Spleen (tissue), 11 donors: ENCODE data around the gene REG1B. TPM values are rescaled to one million over a fixed set of nuclear protein-coding genes. Genes with fewer than 3 reads are reported as not detected.

Experiments used
- DNase-seq: peaks from one replicate; pipeline ENCODE4 v3.0.0-alpha.2; 2020
- H3K27ac ChIP-seq, 8 donors: fragments of 200-600 bp; sonication (generic) in 7 of 8; 1 replicate in 4 of 8; 2 replicates in 4 of 8; pipeline versions ENCODE4 v1.5.0 to v1.8.0; 2016 to 2021; ENCODE audit warnings: inconsistent platforms in 4 of 8, mild to moderate bottlenecking in 4 of 8, moderate library complexity in 1 of 8
- H3K27me3 ChIP-seq, 7 donors: fragments of 200-600 bp; sonication (generic) in 6 of 7; replicated peaks in 1 of 7; 1 replicate in 4 of 7; 2 replicates in 3 of 7; pipeline versions ENCODE4 v1.5.0 to v1.8.0; 2016 to 2021; ENCODE audit warnings: inconsistent platforms in 3 of 7, mild to moderate bottlenecking in 1 of 7
- H3K36me3 ChIP-seq, 6 donors: fragments of 200-600 bp; sonication (generic) in 5 of 6; 1 replicate in 4 of 6; 2 replicates in 2 of 6; pipeline versions ENCODE4 v1.5.0 to v1.8.0; 2016 to 2021; ENCODE audit warnings: inconsistent platforms in 2 of 6
- H3K4me1 ChIP-seq, 6 donors: fragments of 200-600 bp; sonication (generic) in 5 of 6; 1 replicate in 3 of 6; 2 replicates in 3 of 6; pipeline versions ENCODE4 v1.5.0 to v1.8.0; 2016 to 2021; ENCODE audit warnings: inconsistent platforms in 3 of 6
- H3K4me3 ChIP-seq, 8 donors: fragments of 200-600 bp; sonication (generic) in 7 of 8; 1 replicate in 4 of 8; 2 replicates in 4 of 8; pipeline versions ENCODE4 v1.5.0 to v1.8.0; 2016 to 2021; ENCODE audit warnings: inconsistent platforms in 4 of 8, mild to moderate bottlenecking in 4 of 8, moderate library complexity in 2 of 8
- H3K9me3 ChIP-seq, 8 donors: fragments of 200-600 bp; sonication (generic) in 7 of 8; 1 replicate in 4 of 8; 2 replicates in 4 of 8; pipeline versions ENCODE4 v1.5.0 to v1.8.0; 2016 to 2021; ENCODE audit warnings: inconsistent platforms in 4 of 8
- POLR2A ChIP-seq, 3 donors: fragments of 450-650 bp; IDR thresholded peaks; one replicate each; pipeline ENCODE4 v1.5.1; 2017; ENCODE audit warnings: antibody characterized with exemption in 3 of 3, mild to moderate bottlenecking in 1 of 3
- POLR2AphosphoS5 ChIP-seq, 3 donors: sonication (generic); formaldehyde crosslinking; IDR thresholded peaks; one replicate each; pipeline ENCODE4 v1.5.1; 2017; ENCODE audit warnings: antibody characterized with exemption in 3 of 3
- WGBS, 5 donors: extraction: QIAGEN DNeasy Blood & Tissue Kit in 3 of 5; methylation state at CpG; one replicate each; pipeline versions ENCODE4 v1.1.5 to v1.1.7; 2013 to 2018; 5-methylcytosine and 5-hydroxymethylcytosine counted together
- intact Hi-C: fragments of 100-400 bp; cut with DNase I; formaldehyde crosslinking; loops from one replicate; pipeline ENCODE4 v1.15.0; 2023; ENCODE audit warnings: low total_unique reads
- polyA plus RNA-seq, 3 donors: library from polyadenylated mRNA; stranded (reverse); fragments of 200-250 nt; gene quantifications; one replicate each; pipeline ENCODE4 v1.2.1, GENCODE V29; 2013
- total RNA-seq, 7 donors: library from RNA; depleted of rRNA in 3 of 7; stranded (reverse); fragments of >200 nt in 3 of 7; fragmentation: NEBNext Ultra II Directional in 4 of 7; extraction: Animal tissue kit (Norgen Biotek cat#: 25700) in 4 of 7; gene quantifications; one replicate each; pipeline versions ENCODE4 v1.1.0 to v1.2.1, GENCODE V29; 2016 to 2021
- TF ChIP-seq, protein P1 (sequence below), 11 experiments: fragments of 200-600 bp in 7 of 11; fragments of 450-650 bp in 4 of 11; sonication (generic) in 4 of 11; IDR thresholded peaks in 8 of 11; conservative IDR thresholded peaks in 3 of 11; 1 replicate in 7 of 11; 2 replicates in 4 of 11; pipeline versions ENCODE4 v1.4.0 to v1.8.0; 2016 to 2021; ENCODE audit warnings: antibody characterized with exemption in 11 of 11, inconsistent platforms in 4 of 11, mild to moderate bottlenecking in 1 of 11
- donor health status: healthy with polysubstance abuse.
- donor health status: DM: no; HTN: no; CAD: no; lungs with moderate emphysema.
- donor health status: DM: no; HTN: no; CAD: no.
- donor health status: Bipolar disorder and iron deficiency.
- donor health status: healthy.
- donor health status: DM: no; HTN: no; CAD: no.
- donor health status: DM: yes; HTN: yes; CAD: no.

The REG1B gene
- total and polyA plus RNA-seq, 10 donors = 0.39 to 4.8 (median 0.73) TPM; not detected in 4

- Histone ChIP-seq H3K9me3 (peaks cover 0 to 3% (median 0%) of the 10 kb centered on the region in 8 donors), H3K27me3 (no peaks in the 10 kb centered on the region), H3K36me3 (no peaks in the 10 kb centered on the region), H3K4me1 (no peaks in the 10 kb centered on the region), H3K27ac (no peak overlapping the region), H3K4me3 (no peak overlapping the region)
- TF ChIP-seq POLR2AphosphoS5 (IDR thresholded peaks at IDR 0.05) (no peak), POLR2A (IDR thresholded peaks at IDR 0.05) (no peak)
- TF ChIP-seq, protein P1, sequence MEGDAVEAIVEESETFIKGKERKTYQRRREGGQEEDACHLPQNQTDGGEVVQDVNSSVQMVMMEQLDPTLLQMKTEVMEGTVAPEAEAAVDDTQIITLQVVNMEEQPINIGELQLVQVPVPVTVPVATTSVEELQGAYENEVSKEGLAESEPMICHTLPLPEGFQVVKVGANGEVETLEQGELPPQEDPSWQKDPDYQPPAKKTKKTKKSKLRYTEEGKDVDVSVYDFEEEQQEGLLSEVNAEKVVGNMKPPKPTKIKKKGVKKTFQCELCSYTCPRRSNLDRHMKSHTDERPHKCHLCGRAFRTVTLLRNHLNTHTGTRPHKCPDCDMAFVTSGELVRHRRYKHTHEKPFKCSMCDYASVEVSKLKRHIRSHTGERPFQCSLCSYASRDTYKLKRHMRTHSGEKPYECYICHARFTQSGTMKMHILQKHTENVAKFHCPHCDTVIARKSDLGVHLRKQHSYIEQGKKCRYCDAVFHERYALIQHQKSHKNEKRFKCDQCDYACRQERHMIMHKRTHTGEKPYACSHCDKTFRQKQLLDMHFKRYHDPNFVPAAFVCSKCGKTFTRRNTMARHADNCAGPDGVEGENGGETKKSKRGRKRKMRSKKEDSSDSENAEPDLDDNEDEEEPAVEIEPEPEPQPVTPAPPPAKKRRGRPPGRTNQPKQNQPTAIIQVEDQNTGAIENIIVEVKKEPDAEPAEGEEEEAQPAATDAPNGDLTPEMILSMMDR (IDR thresholded peaks at IDR 0.05 in 8 of 11, conservative IDR thresholded peaks at IDR 0.05 in 3 of 11) = no peak
- intact Hi-C loops = no loop called here
- WGBS, 5 donors = 72 to 82% (median 78%) methylated on average over 3 of the region's 3 CpGs
- no peak for DNase-seq
Measured at GRCh38 chr2:79085382-79085781, 2.4 kb downstream of the REG1B start.

- WGBS, 5 donors = 53 to 71% (median 64%) methylated on average over 3 of the region's 3 CpGs
- Histone ChIP-seq H3K9me3 (peaks cover 0 to 3% (median 0%) of the 10 kb centered on the region in 8 donors), H3K36me3 (no peaks in the 10 kb centered on the region), H3K4me3 (no peak overlapping the region), H3K27me3 (no peaks in the 10 kb centered on the region), H3K4me1 (no peaks in the 10 kb centered on the region), H3K27ac (no peak overlapping the region)
- intact Hi-C loops = no loop called here
- TF ChIP-seq POLR2A (IDR thresholded peaks at IDR 0.05) (no peak), POLR2AphosphoS5 (IDR thresholded peaks at IDR 0.05) (no peak)
- TF ChIP-seq, protein P1 (IDR thresholded peaks at IDR 0.05 in 8 of 11, conservative IDR thresholded peaks at IDR 0.05 in 3 of 11) = no peak
- no peak for DNase-seq
Measured at GRCh38 chr2:79084495-79085135, 3.2 kb downstream of the REG1B start.

- Histone ChIP-seq H3K9me3 (peaks cover 0 to 3% (median 0%) of the 10 kb centered on the region in 8 donors), H3K4me3 (no peak overlapping the region), H3K36me3 (no peaks in the 10 kb centered on the region), H3K4me1 (no peaks in the 10 kb centered on the region), H3K27me3 (no peaks in the 10 kb centered on the region), H3K27ac (no peak overlapping the region)
- intact Hi-C loops = no loop called here
- TF ChIP-seq, protein P1 (IDR thresholded peaks at IDR 0.05 in 8 of 11, conservative IDR thresholded peaks at IDR 0.05 in 3 of 11) = no peak
- no peak for TF ChIP-seq POLR2AphosphoS5 (IDR thresholded peaks at IDR 0.05)
- TF ChIP-seq POLR2A (IDR thresholded peaks at IDR 0.05) = no peak
- no peak for DNase-seq
Measured at GRCh38 chr2:79083597-79084251, 4.1 kb downstream of the REG1B start.

DNA sequence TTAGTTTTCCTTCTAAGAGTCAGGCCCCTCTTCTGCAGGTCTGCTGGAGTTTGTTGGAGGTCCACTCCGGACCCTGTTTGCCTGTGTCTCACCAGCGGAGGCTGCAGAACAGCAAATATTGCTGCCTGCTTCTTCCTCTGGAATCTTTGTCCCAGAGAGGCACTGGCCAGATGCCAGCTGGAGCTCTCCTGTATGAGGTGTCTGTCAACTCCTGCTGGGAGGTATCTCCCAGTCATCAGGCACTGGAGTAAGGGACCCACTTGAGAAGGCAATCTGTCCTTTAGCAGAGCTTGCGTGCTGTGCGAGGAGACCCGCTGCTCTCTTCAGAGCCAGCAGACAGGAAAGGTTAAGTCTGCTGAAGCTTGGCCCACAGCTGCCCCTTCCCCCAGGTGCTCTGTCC, 4.8 kb downstream of the REG1B start:
- intact Hi-C loops = no loop called here

More for the DNA sequence above, 4.8 kb downstream of the REG1B start:
- Histone ChIP-seq H3K27ac (no peak overlapping the region), H3K9me3 (peaks cover 0 to 5% (median 0%) of the 10 kb centered on the region in 8 donors), H3K27me3 (no peaks in the 10 kb centered on the region), H3K4me3 (no peak overlapping the region), H3K4me1 (no peaks in the 10 kb centered on the region), H3K36me3 (no peaks in the 10 kb centered on the region)
- TF ChIP-seq, protein P1 (IDR thresholded peaks at IDR 0.05 in 8 of 11, conservative IDR thresholded peaks at IDR 0.05 in 3 of 11) = no peak
- no peak for TF ChIP-seq POLR2A (IDR thresholded peaks at IDR 0.05)
- no peak for TF ChIP-seq POLR2AphosphoS5 (IDR thresholded peaks at IDR 0.05)
- DNase-seq = no peak
- WGBS, 5 donors = 86 to 94% (median 90%) methylated on average over 3 to 5 of the region's 5 CpGs
